ENCODE results near the gene SMIM35. TPM values are rescaled to one million over a fixed set of nuclear protein-coding genes. Genes with fewer than 3 reads are reported as not detected.

The SMIM35 gene
- total RNA-seq, 4 donors from 2014 or later: not detected

DNA sequence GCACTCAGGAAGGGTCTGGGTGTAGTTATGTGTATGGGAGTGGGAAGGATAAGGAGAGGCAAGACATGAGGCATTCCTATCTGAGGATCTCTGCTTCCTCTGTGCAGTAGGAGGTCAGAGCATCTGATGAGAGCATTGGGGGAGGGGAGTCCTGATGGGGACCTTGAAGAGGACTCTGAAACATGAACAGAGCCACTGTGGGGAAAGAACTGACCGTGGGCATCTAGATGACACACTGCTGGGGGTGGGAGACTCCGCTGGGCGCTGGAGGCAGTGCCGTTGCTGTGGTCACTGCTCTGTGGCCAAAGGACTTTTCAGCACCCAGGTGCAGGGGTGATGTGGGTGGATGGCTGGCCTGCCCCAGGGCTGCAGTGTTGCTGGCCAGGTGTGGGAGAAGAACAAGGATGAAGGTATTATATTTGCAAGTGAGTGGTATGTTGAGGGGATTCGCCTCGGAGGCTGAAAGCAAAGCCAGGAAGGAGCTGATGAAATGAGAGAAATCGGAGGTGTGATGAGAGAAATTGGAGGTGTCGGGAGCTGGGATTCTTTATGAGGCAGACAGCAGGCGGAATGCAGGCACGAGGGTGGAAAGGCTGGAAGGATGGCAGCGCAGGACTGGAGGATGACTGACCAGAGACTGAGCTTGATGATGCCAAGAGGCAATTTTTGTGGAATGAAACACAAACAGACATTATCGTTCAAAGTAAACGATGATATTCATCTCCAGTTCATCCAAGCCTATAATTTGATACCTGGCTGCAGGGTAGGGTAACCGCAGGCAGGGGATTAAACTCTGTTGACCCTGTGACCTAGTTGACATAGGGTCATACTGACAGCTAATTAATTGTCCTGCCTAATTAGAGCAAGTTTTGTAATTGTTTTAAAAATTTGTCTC, 29.3 kb downstream of the SMIM35 start:
- no peak overlapping the region for H3K4me3 ChIP-seq (ENCODE audit: low read depth, poor library complexity, severe bottlenecking)
- WGBS, 2 donors: 75 to 76% methylated on average over 14 of the region's 14 CpGs
- TF ChIP-seq POLR2A (IDR thresholded peaks at IDR 0.05): no peak
- TF ChIP-seq, protein P1, sequence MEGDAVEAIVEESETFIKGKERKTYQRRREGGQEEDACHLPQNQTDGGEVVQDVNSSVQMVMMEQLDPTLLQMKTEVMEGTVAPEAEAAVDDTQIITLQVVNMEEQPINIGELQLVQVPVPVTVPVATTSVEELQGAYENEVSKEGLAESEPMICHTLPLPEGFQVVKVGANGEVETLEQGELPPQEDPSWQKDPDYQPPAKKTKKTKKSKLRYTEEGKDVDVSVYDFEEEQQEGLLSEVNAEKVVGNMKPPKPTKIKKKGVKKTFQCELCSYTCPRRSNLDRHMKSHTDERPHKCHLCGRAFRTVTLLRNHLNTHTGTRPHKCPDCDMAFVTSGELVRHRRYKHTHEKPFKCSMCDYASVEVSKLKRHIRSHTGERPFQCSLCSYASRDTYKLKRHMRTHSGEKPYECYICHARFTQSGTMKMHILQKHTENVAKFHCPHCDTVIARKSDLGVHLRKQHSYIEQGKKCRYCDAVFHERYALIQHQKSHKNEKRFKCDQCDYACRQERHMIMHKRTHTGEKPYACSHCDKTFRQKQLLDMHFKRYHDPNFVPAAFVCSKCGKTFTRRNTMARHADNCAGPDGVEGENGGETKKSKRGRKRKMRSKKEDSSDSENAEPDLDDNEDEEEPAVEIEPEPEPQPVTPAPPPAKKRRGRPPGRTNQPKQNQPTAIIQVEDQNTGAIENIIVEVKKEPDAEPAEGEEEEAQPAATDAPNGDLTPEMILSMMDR (IDR thresholded peaks at IDR 0.05): no peak
- intact Hi-C loops (cut with DNase I; ENCODE audit: low total_unique reads): loop anchor here (10.0 kb wide), 2 partner anchors 113 to 213 kb away; no protein-coding TSS in a partner anchor
- DNase-seq (ENCODE audit: low spot score in 2 of 2): peak in 1 of 2 donors; percentile 53

- intact Hi-C loops (cut with DNase I; ENCODE audit: low total_unique reads): loop anchor here (10.0 kb wide), 2 partner anchors 112 to 212 kb away; no protein-coding TSS in a partner anchor
- no peak overlapping the region for H3K4me3 ChIP-seq (ENCODE audit: low read depth, poor library complexity, severe bottlenecking)
- DNase-seq (ENCODE audit: low spot score in 2 of 2): peak in 1 of 2 donors; percentile 75
- TF ChIP-seq, protein P1 (IDR thresholded peaks at IDR 0.05): no peak
- TF ChIP-seq POLR2A (IDR thresholded peaks at IDR 0.05): no peak
- WGBS, 2 donors: 79 to 86% methylated on average over 8 of the region's 8 CpGs
Measured at GRCh38 chr11:118056806-118057205, 30.0 kb downstream of the SMIM35 start.

- no peak overlapping the region for H3K4me3 ChIP-seq (ENCODE audit: low read depth, poor library complexity, severe bottlenecking)
- no peak for TF ChIP-seq POLR2A (IDR thresholded peaks at IDR 0.05)
- TF ChIP-seq, protein P1 (IDR thresholded peaks at IDR 0.05): no peak
- WGBS, 2 donors: 96 to 98% methylated on average over 7 of the region's 7 CpGs
- peak in 1 of 2 donors; percentile 78 for DNase-seq (ENCODE audit: low spot score in 2 of 2)
- intact Hi-C loops (cut with DNase I; ENCODE audit: low total_unique reads): loop anchor here (10.0 kb wide), 2 partner anchors 111 to 211 kb away; no protein-coding TSS in a partner anchor
Measured at GRCh38 chr11:118055966-118056365, 30.8 kb downstream of the SMIM35 start.

GRCh38 chr11:118054712-118055640, 31.8 kb downstream of the SMIM35 start:
- DNase-seq (ENCODE audit: low spot score in 2 of 2): peak in 1 of 2 donors; percentile 59
- intact Hi-C loops (cut with DNase I; ENCODE audit: low total_unique reads): loop anchor here (10.0 kb wide), 2 partner anchors 110 to 210 kb away; no protein-coding TSS in a partner anchor
- 84 to 93% methylated on average over 12 of the region's 12 CpGs for WGBS, 2 donors
- no peak overlapping the region for H3K4me3 ChIP-seq (ENCODE audit: low read depth, poor library complexity, severe bottlenecking)
- no peak for TF ChIP-seq POLR2A (IDR thresholded peaks at IDR 0.05)
- TF ChIP-seq, protein P1 (IDR thresholded peaks at IDR 0.05): no peak

DNA sequence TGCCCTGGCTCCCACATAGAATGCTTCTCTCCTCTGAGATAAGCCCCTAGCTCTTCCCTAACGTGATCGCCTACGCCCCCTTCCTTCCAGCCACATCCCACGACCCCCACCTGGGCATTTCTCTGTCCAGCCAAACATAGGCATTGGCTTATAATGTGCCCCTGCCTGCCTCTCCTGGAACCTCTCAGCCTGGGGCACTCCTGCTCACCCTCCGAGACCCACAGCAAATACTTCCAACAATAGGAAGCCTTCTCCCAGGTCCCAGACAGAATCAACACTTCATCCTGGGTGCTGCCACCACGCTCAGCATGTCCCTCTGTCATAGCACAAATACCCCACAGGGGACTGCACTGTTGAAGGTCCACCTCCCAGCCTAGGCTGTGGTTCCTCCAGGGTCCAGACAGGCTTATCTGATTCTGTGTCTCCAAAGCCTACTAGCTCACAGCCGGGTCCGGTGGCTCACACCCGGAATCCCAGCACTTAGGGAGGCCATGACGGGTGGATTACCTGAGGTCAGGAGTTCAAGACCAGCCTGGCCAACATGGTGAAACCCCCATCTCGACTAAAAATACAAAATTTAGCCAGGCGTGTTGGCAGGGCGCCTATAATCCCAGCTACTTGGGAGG, 34.1 kb downstream of the SMIM35 start:
- WGBS, 2 donors: 77 to 81% methylated on average over 13 of the region's 13 CpGs
- peak in 1 of 2 donors; percentile 68 for DNase-seq (ENCODE audit: low spot score in 2 of 2)
- intact Hi-C loops (cut with DNase I; ENCODE audit: low total_unique reads): loop anchor here (10.0 kb wide), 2 partner anchors 108 to 208 kb away; no protein-coding TSS in a partner anchor
- no peak overlapping the region for H3K4me3 ChIP-seq (ENCODE audit: low read depth, poor library complexity, severe bottlenecking)
- TF ChIP-seq, protein P1 (IDR thresholded peaks at IDR 0.05): no peak
- no peak for TF ChIP-seq POLR2A (IDR thresholded peaks at IDR 0.05)
